Ovary (tissue), 9 donors: ENCODE data around the gene RPL38. TPM values are rescaled to one million over a fixed set of nuclear protein-coding genes. Genes with fewer than 3 reads are reported as not detected.

Experiments used
- DNase-seq, 5 donors: peaks; one replicate each; pipeline ENCODE4 v3.0.0-alpha.2; 2019 to 2020
- H3K27ac ChIP-seq, 2 donors: fragments of 200-600 bp; one replicate each; pipeline versions ENCODE4 v1.5.1 to v1.8.0; 2019 to 2022
- H3K27me3 ChIP-seq: fragments of 200-600 bp; one replicate; pipeline ENCODE4 v1.8.0; 2022
- H3K36me3 ChIP-seq: fragments of 200-600 bp; sonication (generic); one replicate; pipeline ENCODE4 v1.5.1; 2019
- H3K4me1 ChIP-seq: one replicate; pipeline ENCODE4 v1.8.1; 2013; ENCODE audit warnings: mild to moderate bottlenecking, moderate library complexity; ENCODE audit not compliant: insufficient read depth
- H3K4me3 ChIP-seq: fragments of 200-600 bp; sonication (generic); one replicate; pipeline ENCODE4 v1.5.1; 2017
- H3K9me3 ChIP-seq, 2 donors: fragments of 200-600 bp in 1 of 2; sonication (generic) in 1 of 2; one replicate each; pipeline versions ENCODE4 v1.5.1 to v1.8.1; 2013 to 2019; ENCODE audit warnings: mild to moderate bottlenecking in 1 of 2, moderate library complexity in 1 of 2
- CTCF ChIP-seq, 3 donors: fragments of 450-650 bp in 2 of 3; fragments of 200-600 bp in 1 of 3; IDR thresholded peaks; one replicate each; pipeline versions ENCODE4 v1.5.1 to v1.8.0; 2016 to 2022; ENCODE audit warnings: antibody characterized with exemption in 3 of 3, mild to moderate bottlenecking in 1 of 3
- EP300 ChIP-seq: sonication (generic); formaldehyde crosslinking; IDR thresholded peaks from one replicate; pipeline ENCODE4 v1.6.1; 2017; ENCODE audit warnings: antibody characterized with exemption
- POLR2A ChIP-seq: fragments of 450-650 bp; IDR thresholded peaks from one replicate; pipeline ENCODE4 v1.6.1; 2017; ENCODE audit warnings: antibody characterized with exemption, mild to moderate bottlenecking, moderate library complexity
- WGBS, 3 donors: extraction: QIAGEN DNeasy Blood & Tissue Kit in 1 of 3; methylation state at CpG; one replicate each; pipeline versions ENCODE4 v1.1.5 to v1.1.7; 2013 to 2017; 5-methylcytosine and 5-hydroxymethylcytosine counted together
- intact Hi-C, 4 donors: fragments of 100-400 bp; cut with DNase I; formaldehyde crosslinking; loops; one replicate each; pipeline versions ENCODE4 v1.11.0 to v1.15.1; 2022 to 2023
- polyA plus RNA-seq, 2 donors: library from polyadenylated mRNA; stranded (reverse); fragments of 200-250 nt in 1 of 2; fragments of 350-450 nt in 1 of 2; fragmentation: Illumina TruSeq in 1 of 2; extraction: RNeasy Lipid Tissue Mini Kit (QIAGEN cat#74804) in 1 of 2; gene quantifications; one replicate each; pipeline ENCODE4 v1.2.3, GENCODE V29; 2013 to 2014
- total RNA-seq, 7 donors: library from RNA; depleted of rRNA in 2 of 7; stranded (reverse); fragments of >200 nt in 2 of 7; fragmentation: NEBNext Ultra II Directional in 3 of 7; extraction: Animal tissue kit (Norgen Biotek cat#: 25700) in 3 of 7; gene quantifications; one replicate each; pipeline versions ENCODE4 v1.1.0 to v1.2.4, GENCODE V29; 2016 to 2023
- donor health status: DM: no; HTN: no; CAD: no; lungs with moderate emphysema.
- donor health status: DM: no; HTN: no; CAD: no.
- donor health status: Bipolar disorder and iron deficiency.
- donor health status: DM: yes; HTN: yes; CAD: no.
- donor health status: DM: no; HTN: no; CAD: no.
- donor health status: DM: yes; HTN: yes; CAD: no.

RPL38 gene
- total and polyA plus RNA-seq, 9 donors, result 861 to 2,696 (median 1,849) TPM

- H3K36me3 ChIP-seq, result no peaks in the 10 kb centered on the region
- no peak overlapping the region for H3K4me3 ChIP-seq
- H3K27me3 ChIP-seq, result no peaks in the 10 kb centered on the region
- H3K27ac ChIP-seq, result no peak overlapping the region
- WGBS, 3 donors, result 92 to 94% (median 93%) methylated on average over 14 of the region's 14 CpGs
- intact Hi-C loops, result no loop called here
- TF ChIP-seq EP300 (no peak), POLR2A (no peak), CTCF (IDR thresholded peaks at IDR 0.05) (no peak)
- no peak for DNase-seq
- no peaks in the 10 kb centered on the region for H3K4me1 ChIP-seq
- H3K9me3 ChIP-seq, result no peaks in the 10 kb centered on the region
Observed at GRCh38 chr17:74223901-74224300, 20.4 kb downstream of the RPL38 start.

- H3K4me3 ChIP-seq, result no peak overlapping the region
- no peak overlapping the region for H3K27ac ChIP-seq
- intact Hi-C loops, result no loop called here
- no peaks in the 10 kb centered on the region for H3K4me1 ChIP-seq
- 92 to 94% (median 93%) methylated on average over 20 of the region's 20 CpGs for WGBS, 3 donors
- H3K36me3 ChIP-seq, result no peaks in the 10 kb centered on the region
- H3K9me3 ChIP-seq, result no peaks in the 10 kb centered on the region
- TF ChIP-seq EP300 (no peak), CTCF (IDR thresholded peaks at IDR 0.05) (no peak), POLR2A (no peak)
- DNase-seq, result no peak
- no peaks in the 10 kb centered on the region for H3K27me3 ChIP-seq
Observed at GRCh38 chr17:74224959-74225725, 21.7 kb downstream of the RPL38 start.

- no peaks in the 10 kb centered on the region for H3K9me3 ChIP-seq
- intact Hi-C loops, result no loop called here
- no peaks in the 10 kb centered on the region for H3K4me1 ChIP-seq
- H3K27me3 ChIP-seq, result no peaks in the 10 kb centered on the region
- TF ChIP-seq EP300, result no peak
- TF ChIP-seq POLR2A, result no peak
- TF ChIP-seq CTCF (IDR thresholded peaks at IDR 0.05), result no peak
- no peaks in the 10 kb centered on the region for H3K36me3 ChIP-seq
- no peak overlapping the region for H3K4me3 ChIP-seq
- H3K27ac ChIP-seq, result no peak overlapping the region
- WGBS, 3 donors, result 80 to 88% (median 85%) methylated on average over 6 of the region's 6 CpGs
- no peak for DNase-seq
Observed at GRCh38 chr17:74226252-74226651, 22.8 kb downstream of the RPL38 start.

- Histone ChIP-seq H3K27ac (no peak overlapping the region), H3K9me3 (no peaks in the 10 kb centered on the region), H3K36me3 (no peaks in the 10 kb centered on the region), H3K27me3 (no peaks in the 10 kb centered on the region), H3K4me1 (no peaks in the 10 kb centered on the region), H3K4me3 (no peak overlapping the region)
- WGBS, 3 donors, result 87 to 91% (median 91%) methylated on average over 10 of the region's 10 CpGs
- no peak for DNase-seq
- intact Hi-C loops, result no loop called here
- no peak for TF ChIP-seq POLR2A
- TF ChIP-seq EP300, result no peak
- no peak for TF ChIP-seq CTCF (IDR thresholded peaks at IDR 0.05)
Observed at GRCh38 chr17:74227271-74228080, 24.0 kb downstream of the RPL38 start.
